WERI-Rb-1 (cell line): ENCODE measurements around the gene CDH18.
"Not testable (repeated sequence)": the region's sequence is repeated elsewhere in the genome, so short reads cannot be mapped to it uniquely, and the experiment has no call there.

Source experiments
- DNase-seq: peaks from one replicate; pipeline ENCODE4 v3.0.0-alpha.2; 2020
- H3K27ac ChIP-seq: fragments of 250-450 bp; sonication (Bioruptor Pico); 2 replicates; pipeline ENCODE4 v1.5.1; 2020; ENCODE audit warnings: mild to moderate bottlenecking, moderate library complexity
- H3K27me3 ChIP-seq: fragments of 250-450 bp; sonication (Bioruptor Pico); 2 replicates; pipeline ENCODE4 v1.5.1; 2021; ENCODE audit warnings: mild to moderate bottlenecking, low read depth, moderate library complexity; ENCODE audit not compliant: insufficient read depth, severe bottlenecking
- H3K36me3 ChIP-seq: fragments of 250-450 bp; sonication (Bioruptor Pico); 2 replicates; pipeline ENCODE4 v1.5.1; 2020; ENCODE audit warnings: mild to moderate bottlenecking, moderate library complexity
- H3K4me3 ChIP-seq: 2 replicates; pipeline ENCODE4 v1.5.1; 2011; ENCODE audit warnings: low read depth, mild to moderate bottlenecking, control low read depth, low read length
- H3K9me3 ChIP-seq: fragments of 250-450 bp; sonication (Bioruptor Pico); 2 replicates; pipeline ENCODE4 v1.5.1; 2021; ENCODE audit warnings: mild to moderate bottlenecking, moderate library complexity; ENCODE audit not compliant: severe bottlenecking
- TF ChIP-seq, protein P1 (sequence below): IDR thresholded peaks from 2 replicates; pipeline ENCODE4 v1.5.1; 2011; ENCODE audit warnings: low read depth, mild to moderate bottlenecking, control low read depth, inconsistent platforms, low read length

The CDH18 gene

DNA sequence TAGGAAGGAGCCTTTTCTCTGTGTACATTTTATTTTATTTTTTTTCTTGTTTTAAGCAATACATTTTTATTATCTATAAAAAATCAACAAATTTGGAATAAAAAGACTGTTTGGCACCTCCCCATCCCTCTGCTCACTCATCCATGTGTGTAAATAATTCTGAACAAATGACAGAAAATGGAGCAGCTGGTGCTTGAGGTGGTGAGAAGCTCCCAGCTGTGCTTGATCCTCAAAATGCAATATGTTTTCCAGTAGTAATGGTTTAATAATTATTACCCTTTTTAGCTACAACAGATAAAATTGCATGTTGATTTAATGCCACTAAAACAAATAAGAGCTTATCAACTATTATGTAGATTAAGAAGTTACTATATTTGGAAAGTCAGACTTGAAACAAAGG is 132.5 kb downstream of the CDH18 start:
- Histone ChIP-seq H3K36me3 (no peaks in the 10 kb centered on the region), H3K27ac (no peak overlapping the region), H3K27me3 (no peaks in the 10 kb centered on the region), H3K4me3 (no peak overlapping the region), H3K9me3 (no peaks in the 10 kb centered on the region)
- DNase-seq = no peak
- TF ChIP-seq, protein P1, sequence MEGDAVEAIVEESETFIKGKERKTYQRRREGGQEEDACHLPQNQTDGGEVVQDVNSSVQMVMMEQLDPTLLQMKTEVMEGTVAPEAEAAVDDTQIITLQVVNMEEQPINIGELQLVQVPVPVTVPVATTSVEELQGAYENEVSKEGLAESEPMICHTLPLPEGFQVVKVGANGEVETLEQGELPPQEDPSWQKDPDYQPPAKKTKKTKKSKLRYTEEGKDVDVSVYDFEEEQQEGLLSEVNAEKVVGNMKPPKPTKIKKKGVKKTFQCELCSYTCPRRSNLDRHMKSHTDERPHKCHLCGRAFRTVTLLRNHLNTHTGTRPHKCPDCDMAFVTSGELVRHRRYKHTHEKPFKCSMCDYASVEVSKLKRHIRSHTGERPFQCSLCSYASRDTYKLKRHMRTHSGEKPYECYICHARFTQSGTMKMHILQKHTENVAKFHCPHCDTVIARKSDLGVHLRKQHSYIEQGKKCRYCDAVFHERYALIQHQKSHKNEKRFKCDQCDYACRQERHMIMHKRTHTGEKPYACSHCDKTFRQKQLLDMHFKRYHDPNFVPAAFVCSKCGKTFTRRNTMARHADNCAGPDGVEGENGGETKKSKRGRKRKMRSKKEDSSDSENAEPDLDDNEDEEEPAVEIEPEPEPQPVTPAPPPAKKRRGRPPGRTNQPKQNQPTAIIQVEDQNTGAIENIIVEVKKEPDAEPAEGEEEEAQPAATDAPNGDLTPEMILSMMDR = no peak

DNA sequence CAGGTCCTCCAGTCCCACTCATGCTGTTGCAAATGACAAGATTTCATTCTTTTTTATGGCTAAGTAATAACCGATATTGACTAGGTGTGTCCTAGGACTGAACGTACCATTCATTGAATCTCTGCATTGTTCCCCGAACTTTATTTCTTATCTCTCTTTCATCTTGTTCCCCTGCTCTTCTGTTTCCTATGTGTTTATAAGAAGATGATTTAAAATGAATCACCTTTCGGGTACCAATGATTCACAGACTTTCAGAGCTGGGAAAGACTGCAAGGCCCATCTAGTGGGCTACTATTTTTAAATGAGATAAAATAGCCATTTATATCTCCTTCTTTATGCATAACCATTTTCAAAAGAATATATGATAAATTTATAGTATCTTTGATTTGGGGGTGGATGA is 133.0 kb downstream of the CDH18 start:
- Histone ChIP-seq H3K27ac (no peak overlapping the region), H3K27me3 (no peaks in the 10 kb centered on the region), H3K9me3 (no peaks in the 10 kb centered on the region), H3K36me3 (no peaks in the 10 kb centered on the region), H3K4me3 (no peak overlapping the region)
- DNase-seq = no peak
- TF ChIP-seq, protein P1 = no peak

DNA sequence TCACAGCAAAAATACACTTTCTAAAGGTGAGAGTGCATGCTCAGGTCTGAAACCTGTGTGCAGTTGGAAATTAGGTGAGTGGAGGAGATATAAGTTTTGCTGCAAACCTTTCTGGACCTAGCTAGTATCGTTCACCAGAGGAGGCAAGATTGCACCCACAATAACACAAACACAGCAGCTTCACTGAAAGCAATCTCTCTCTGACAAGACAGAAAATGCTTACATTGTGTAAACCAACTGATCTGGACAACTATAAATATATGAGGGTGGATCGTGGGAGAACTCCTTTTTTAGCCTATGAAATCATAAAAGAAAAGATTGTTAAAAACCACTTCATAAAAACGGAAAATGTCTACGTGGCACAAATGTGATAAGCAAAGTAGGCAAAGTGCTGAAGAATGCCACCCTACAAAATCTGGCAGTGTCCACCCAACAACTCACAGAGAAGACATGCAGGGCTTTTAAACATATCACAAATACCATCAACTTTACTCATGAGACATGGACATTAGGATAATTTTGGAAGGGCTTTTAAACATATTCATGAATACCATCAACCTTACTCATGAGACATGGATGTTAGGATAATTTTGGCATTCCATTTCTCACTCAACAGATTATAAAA is 134.3 kb downstream of the CDH18 start:
- Histone ChIP-seq H3K9me3 (no peaks in the 10 kb centered on the region), H3K27ac (no peak overlapping the region), H3K27me3 (no peaks in the 10 kb centered on the region), H3K36me3 (no peaks in the 10 kb centered on the region), H3K4me3 (no peak overlapping the region)
- TF ChIP-seq, protein P1 = no peak
- DNase-seq = no peak

DNA sequence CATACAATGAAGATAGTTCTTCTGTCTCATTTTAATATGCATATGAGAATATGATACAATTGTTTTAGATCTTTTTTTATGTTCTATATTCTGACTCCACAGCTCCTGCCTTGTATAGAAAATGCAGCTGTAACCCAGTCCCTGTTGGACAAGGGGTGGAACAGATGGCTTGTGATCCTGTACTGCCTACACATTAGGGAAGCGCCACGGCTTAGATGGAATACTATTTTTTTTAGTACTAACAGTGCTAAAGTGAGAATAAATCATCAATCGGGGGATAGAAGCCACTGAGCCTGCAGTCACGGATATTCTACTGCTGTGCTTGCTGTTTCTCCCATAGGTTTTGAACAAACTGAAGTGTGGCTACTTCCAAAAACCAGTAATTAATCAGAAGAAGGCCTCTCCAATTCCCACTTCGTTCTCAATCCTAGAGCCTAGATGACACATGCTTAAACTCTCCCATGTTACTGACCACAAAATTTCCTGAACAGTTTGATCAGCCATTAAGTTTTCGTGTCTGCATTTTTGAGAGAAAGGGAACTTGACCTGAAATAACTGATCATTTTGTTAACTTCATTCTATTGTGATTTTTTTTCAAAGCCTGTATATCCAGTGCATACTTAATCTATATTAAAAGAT is 150.3 kb downstream of the CDH18 start:
- TF ChIP-seq, protein P1 = no peak
- H3K9me3 ChIP-seq = no peaks in the 10 kb centered on the region
- DNase-seq = no peak
- no peak overlapping the region for H3K27ac ChIP-seq
- no peaks in the 10 kb centered on the region for H3K27me3 ChIP-seq
- H3K36me3 ChIP-seq = no peaks in the 10 kb centered on the region
- no peak overlapping the region for H3K4me3 ChIP-seq

DNA sequence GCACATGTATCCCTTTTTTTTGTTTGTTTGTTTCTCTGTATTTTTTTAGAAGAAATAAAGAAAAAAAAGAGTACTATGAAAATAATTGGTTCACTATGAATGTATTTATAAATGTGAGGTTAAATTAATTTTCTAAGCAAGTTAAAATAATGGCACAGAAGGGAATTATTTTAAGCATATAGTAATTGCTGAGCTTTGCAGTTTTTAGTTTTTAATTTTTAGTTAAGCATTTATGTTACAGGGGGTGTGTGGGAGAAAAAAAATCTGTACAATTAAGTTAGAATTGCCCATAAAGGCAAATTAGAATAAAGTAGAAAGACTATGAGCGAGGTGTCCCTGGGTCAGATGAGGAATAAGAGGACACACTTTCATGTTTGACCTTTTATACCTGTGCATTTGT is 152.6 kb downstream of the CDH18 start:
- Histone ChIP-seq H3K9me3 (no peaks in the 10 kb centered on the region), H3K4me3 (no peak overlapping the region), H3K36me3 (no peaks in the 10 kb centered on the region), H3K27me3 (no peaks in the 10 kb centered on the region), H3K27ac (no peak overlapping the region)
- TF ChIP-seq, protein P1 = no peak
- no peak for DNase-seq

DNA sequence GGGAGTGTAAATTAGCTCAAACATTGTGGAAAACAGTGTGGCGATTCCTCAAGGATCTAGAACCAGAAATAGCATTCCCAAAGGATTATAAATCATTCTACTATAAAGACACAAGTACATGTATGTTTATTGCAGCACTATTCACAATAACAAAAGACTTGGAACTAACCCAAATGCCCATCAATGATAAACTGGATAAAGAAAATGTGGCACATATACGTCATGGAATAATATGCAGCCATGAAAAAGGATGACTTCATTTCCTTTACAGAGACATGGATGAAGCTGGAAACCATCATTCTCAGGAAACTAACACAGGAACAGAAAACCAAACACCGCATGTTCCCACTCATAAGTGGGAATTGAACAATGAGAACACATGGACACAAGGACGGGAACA is 175.3 kb downstream of the CDH18 start:
- DNase-seq, H3K36me3 ChIP-seq, H3K27me3 ChIP-seq, H3K4me3 ChIP-seq, H3K27ac ChIP-seq, H3K9me3 ChIP-seq: not testable (repeated sequence)
